AG09309 (cell line): Measurements from ENCODE around the gene MASP2.
"Not testable (repeated sequence)": the region's sequence is repeated elsewhere in the genome, so short reads cannot be mapped to it uniquely, and the experiment has no call there.

Experiments used
- DNase-seq: peaks from one replicate; pipeline ENCODE4 v3.0.0-alpha.2; 2010; ENCODE audit warnings: low read depth
- H3K4me3 ChIP-seq: 2 replicates; pipeline ENCODE4 v1.5.1; 2011; ENCODE audit warnings: mild to moderate bottlenecking, low read depth, low read length, moderate library complexity; ENCODE audit not compliant: control insufficient read depth
- CTCF ChIP-seq: IDR thresholded peaks from 2 replicates; pipeline ENCODE4 v1.5.1; 2011; ENCODE audit warnings: mild to moderate bottlenecking, low read depth, low read length, inconsistent platforms; ENCODE audit not compliant: insufficient read depth, control insufficient read depth; ENCODE audit errors: missing control alignments

Gene MASP2

DNA sequence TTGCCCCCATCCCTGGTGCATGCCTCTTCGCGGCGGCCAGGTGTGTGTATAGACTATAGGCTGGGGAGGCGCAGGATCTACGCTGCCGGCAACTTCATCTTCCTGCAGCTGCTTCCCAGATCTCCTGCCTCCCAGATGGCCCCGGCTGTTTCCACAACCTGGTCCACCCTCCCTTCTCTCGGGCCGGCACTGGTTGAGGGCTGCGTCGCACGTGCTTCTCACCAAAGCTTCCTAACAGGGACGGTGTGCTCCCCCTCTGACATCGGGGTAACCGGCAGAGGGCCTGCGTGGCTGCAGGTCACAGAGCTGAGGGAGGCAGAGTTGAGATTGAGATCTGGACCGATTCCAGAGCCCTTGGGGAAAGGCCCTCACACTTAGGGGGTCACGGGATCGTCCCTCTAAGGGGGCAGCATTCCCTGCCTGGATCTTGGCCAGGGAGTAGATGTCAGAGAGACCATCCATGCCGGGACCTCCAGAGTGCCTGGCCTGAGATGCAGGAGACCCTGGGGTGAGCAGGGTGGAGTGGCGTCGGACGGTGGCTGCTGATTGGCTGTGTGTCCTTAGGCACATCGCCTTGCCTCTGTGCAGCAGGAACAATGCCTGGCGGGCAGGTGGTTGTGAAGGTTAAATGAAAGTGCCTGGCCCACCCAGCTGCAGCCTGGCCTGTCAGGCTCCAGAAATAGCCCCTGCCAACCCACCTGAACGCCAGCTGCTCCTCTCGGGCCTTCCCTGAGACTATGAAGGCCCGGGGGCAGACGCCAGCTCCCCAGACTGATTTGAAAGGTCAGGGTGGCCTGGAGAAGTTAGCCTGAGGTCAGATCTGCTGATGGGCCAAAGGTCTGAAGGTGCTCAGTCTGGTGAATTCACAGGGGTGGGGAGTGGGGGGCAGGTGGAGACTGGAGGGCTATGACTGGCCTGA is 6.1 kb upstream of the MASP2 start:
- no peak for TF ChIP-seq CTCF
- no peak for DNase-seq
- no peak overlapping the region for H3K4me3 ChIP-seq

DNA sequence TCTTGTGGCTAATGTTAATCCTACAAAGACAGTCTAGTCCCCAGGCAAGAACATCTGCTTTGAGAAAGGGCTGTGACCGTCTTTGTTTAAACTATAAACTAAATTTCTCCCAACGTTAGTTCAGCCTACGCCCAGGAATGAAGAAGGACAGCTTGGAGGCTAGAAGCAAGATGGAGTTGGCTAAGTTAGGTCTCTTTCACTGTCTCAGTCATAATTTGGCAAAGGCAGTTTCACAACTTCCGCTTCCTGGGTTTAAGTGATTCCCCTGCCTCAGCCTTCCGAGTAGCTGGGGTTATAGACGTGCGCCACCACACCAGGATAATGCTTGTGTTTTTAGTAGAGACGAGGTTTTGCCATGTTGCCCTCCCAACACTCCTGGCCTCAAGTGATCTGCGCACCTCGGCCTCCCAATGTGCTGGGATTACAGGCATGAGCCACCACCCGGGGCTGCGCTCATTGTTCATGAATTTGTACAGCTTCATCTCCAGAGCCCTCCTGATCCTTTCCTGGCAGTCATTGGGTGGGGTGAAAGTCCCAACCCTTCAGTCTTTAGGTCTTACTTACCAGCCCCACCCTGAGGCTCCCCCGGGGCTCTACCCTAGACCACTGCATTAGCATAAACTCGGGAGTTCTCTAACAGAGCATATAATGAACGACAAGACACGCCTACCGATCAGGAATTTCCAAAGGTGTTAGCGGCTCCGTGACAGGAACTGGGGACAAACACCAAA is 4.9 kb upstream of the MASP2 start:
- no peak for DNase-seq
- H3K4me3 ChIP-seq, result no peak overlapping the region
- no peak for TF ChIP-seq CTCF

DNA sequence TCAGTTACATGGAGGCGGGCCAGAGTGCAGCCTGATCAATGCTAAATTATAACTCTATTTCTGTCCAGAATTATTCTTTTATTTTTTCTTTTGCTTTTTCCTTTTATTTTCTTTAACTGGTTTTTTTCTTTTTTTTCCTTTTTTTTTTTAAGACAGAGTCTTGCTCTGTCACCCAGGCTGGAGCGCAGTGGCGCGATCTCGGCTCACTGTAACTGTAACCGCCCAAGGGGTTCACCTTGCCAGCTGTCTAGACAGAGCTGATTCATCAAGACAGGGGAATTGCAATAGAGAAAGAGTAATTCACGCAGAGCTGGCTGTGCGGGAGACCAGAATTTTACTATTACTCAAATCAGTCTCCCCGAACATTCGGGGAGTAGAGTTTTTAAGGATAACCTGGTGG is 4.1 kb upstream of the MASP2 start:
- not testable (repeated sequence) for H3K4me3 ChIP-seq, DNase-seq

DNA sequence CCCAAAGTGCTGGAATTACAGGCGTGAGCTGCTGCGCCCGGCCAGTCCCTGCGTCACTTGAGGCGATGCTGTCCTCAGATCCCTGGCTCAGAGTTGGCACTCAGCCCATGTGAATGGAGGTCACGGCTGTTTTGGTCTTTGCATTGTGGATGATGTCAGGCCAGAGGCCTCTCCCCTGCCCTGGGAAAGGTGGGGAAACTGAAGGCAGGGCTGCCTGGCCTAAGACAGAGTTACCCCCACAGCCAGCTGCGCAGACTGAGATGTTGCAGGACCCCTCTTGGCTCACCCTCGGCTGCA is 821 bp downstream of the MASP2 start:
- no peak for TF ChIP-seq CTCF
- no peak overlapping the region for H3K4me3 ChIP-seq
- DNase-seq, result no peak

DNA sequence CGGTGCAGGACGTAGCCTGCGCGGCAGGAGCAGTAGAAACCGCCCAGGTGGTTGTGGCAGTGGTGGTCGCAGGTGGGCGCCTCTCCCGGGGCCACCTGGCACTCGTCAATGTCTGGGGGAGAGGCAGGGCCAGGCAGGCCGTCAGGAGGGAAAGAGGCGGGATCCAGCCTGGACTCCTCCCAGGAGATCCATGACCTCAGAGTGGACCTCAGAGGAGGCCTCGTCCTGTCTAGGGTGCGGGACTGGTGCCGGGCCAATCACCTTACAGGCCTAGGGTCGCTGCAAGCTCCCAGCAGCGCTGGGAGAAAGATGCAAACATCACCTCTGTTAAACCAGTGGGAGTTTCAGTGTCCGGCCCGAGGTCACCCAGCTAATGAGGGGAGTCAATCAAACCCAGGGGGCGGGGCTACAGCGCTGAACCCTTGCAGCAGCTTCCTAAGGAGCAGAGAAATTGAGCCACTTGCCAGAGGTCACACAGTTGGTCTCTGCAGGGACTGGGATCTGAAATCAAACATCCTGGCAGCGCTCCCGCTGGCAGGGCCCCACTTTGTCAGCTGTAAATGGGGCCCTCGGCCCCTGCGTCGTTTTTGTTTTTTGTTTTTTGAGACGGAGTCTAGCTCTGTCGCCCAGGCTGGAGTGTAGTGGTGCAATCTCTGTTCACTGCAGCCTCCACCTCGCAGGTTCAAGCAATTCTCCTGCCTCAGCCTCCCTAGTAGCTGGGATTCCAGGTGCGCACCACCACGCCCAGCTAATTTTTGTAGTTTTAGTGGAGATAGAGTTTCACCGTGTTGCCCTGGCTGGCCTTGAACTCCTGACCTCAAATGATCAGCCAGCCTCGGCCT is 1.4 kb downstream of the MASP2 start:
- H3K4me3 ChIP-seq, result no peak overlapping the region
- no peak for DNase-seq
- no peak for TF ChIP-seq CTCF

GRCh38 chr1:11044849-11045427 is 2.1 kb downstream of the MASP2 start:
- no peak for TF ChIP-seq CTCF
- no peak overlapping the region for H3K4me3 ChIP-seq
- no peak for DNase-seq
